NT2/D1 (cell line): ENCODE measurements around the gene SPNS3.

Experiments used
- DNase-seq: peaks from one replicate; pipeline ENCODE4 v3.0.0-alpha.2; 2011; ENCODE audit warnings: low read depth, low spot score
- H3K27me3 ChIP-seq: 2 replicates; pipeline ENCODE4 v1.6.0; 2011; ENCODE audit warnings: mild to moderate bottlenecking; ENCODE audit not compliant: insufficient read length, insufficient read depth
- H3K36me3 ChIP-seq: 2 replicates; pipeline ENCODE4 v1.6.1; 2011; ENCODE audit warnings: mild to moderate bottlenecking, low read length, mixed read lengths; ENCODE audit not compliant: insufficient read depth, insufficient read length
- H3K4me1 ChIP-seq: 2 replicates; pipeline ENCODE4 v1.5.1; 2011; ENCODE audit not compliant: insufficient read depth, insufficient read length
- H3K4me3 ChIP-seq: 2 replicates; pipeline ENCODE4 v1.5.1; 2011; ENCODE audit warnings: low read depth; ENCODE audit not compliant: insufficient read length
- H3K9ac ChIP-seq: 2 replicates; pipeline ENCODE4 v1.6.0; 2011; ENCODE audit warnings: low read depth; ENCODE audit not compliant: insufficient read length
- H3K9me3 ChIP-seq: 2 replicates; pipeline ENCODE4 v1.5.1; 2011; ENCODE audit warnings: mild to moderate bottlenecking, low read length; ENCODE audit not compliant: insufficient read depth
- SUZ12 ChIP-seq: IDR thresholded peaks from 2 replicates; pipeline ENCODE4 v1.6.1; 2011; ENCODE audit not compliant: insufficient read length, insufficient read depth; ENCODE audit errors: extremely low read depth
- YY1 ChIP-seq: IDR thresholded peaks from 2 replicates; pipeline ENCODE4 v1.6.1; 2011; ENCODE audit not compliant: insufficient read length, insufficient read depth
- ZNF274 ChIP-seq: IDR thresholded peaks from 2 replicates; pipeline ENCODE4 v1.6.1; 2011; ENCODE audit warnings: mild to moderate bottlenecking, low read depth, low read length

Gene SPNS3

DNA sequence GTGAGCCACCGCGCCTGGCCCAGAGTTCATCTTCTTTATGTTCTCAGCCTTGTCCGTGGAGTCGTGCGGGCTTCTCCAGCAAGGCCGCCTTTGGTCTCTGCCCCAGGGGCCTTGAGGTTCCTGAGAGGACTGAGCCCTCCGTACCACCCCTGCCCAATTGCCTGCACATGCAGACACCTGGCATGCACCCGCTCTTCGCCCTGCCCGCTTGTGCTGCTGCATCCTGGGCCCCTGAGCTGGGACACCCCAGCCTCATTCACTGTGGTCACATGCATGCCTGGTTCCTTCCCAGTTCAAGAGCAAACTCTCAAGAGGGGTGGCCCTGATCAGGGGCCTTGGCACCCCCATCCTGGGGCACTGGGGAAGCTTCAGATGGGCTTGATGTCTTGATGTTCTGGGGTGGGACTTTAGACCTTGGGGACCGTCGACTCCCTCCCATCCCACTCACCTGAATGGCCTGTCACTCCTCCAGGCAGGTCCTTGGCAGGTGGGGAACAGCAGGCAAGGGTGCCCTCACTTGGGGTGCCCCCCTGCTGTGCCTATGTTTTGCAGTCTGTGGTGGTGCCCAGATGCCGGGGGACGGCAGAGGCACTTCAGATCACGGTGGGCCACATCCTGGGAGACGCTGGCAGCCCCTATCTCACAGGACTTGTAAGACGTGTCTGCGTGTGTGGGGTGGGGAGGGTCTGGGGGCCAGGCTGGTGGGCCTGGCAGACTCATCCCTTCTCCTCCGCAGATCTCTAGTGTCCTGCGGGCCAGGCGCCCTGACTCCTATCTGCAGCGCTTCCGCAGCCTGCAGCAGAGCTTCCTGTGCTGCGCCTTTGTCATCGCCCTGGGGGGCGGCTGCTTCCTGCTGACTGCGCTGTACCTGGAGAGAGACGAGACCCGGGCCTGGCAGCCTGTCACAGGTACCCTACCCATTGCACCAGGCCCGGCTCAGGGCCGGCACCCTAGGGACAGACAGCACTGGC is 52.2 kb downstream of the SPNS3 start:
- TF ChIP-seq SUZ12 = no peak
- TF ChIP-seq YY1 = no peak
- no peak for TF ChIP-seq ZNF274
- DNase-seq = no peak
- H3K4me3 ChIP-seq = no peak overlapping the region

DNA sequence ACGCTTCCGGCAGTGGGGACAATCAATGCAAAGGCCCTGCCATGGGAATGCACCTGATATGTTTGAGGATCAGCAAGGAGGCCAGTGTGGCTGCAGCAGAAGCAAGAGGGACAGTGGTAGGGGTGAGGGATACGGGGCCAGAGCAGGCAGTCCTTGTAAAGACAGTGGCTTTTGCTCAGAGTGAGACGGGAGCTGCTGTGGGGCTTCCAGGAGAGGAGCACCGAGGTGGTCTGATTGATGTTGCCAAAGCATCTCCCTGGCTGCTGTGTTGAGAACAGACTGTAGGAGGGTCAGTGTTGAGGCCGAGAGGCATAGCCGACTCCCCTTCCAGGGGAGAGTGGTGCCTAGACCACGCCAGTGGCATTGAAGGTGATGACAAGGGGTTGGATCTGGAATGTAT is 53.6 kb downstream of the SPNS3 start:
- Histone ChIP-seq H3K27me3 (no peaks in the 10 kb centered on the region), H3K4me1 (peaks cover 5% of the 10 kb centered on the region), H3K9ac (no peak overlapping the region), H3K36me3 (no peaks in the 10 kb centered on the region), H3K4me3 (no peak overlapping the region), H3K9me3 (no peaks in the 10 kb centered on the region)
- DNase-seq = no peak
- TF ChIP-seq ZNF274 = no peak
- no peak for TF ChIP-seq SUZ12
- no peak for TF ChIP-seq YY1

More for the DNA sequence above, 52.2 kb downstream of the SPNS3 start:
- H3K27me3 ChIP-seq = no peaks in the 10 kb centered on the region
- no peak overlapping the region for H3K9ac ChIP-seq
- H3K9me3 ChIP-seq = no peaks in the 10 kb centered on the region
- peaks cover 7% of the 10 kb centered on the region for H3K4me1 ChIP-seq
- H3K36me3 ChIP-seq = no peaks in the 10 kb centered on the region

DNA sequence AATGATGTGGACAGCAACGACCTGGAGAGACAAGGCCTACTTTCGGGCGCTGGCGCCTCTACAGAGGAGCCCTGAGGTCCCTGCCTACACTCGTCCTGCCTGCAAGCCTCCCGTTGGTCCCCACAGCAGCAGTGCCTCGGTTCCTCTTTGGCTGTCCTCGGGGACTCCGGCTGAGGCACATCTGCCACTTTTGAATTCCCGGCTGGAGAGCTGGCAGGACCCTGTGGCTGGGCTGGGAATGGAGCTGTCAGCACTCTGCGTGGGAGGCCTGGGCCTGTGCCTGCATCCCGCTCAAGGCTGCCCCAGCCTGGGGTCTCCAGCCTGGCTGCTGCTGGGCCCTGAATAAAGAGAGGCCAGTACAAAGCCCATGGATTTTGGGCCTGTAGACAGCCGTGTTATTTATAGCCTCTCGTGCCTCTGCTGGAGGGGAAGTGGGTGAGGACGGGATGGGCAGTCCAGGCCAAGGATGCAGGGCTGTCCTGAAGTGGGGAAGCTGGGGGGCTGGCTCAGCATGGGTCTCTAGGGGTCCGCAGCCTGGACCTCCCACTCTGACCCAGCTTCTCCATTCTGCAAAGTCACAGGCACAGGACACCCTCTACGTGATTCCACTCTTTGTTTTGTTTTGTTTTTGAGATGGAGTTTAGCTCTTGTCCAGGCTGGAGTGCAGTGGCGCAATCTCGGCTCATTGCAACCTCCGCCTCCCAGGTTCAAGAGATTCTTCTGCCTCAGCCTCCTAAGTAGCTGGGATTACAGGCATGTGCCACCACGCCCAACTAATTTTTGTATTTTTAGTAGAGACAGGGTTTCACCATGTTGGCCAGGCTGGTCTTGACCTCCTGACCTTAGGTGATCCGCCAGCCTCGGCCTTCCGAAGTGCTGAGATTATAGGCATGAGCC is 54.3 kb downstream of the SPNS3 start:
- Histone ChIP-seq H3K27me3 (no peaks in the 10 kb centered on the region), H3K9ac (no peak overlapping the region), H3K4me1 (peaks cover 5% of the 10 kb centered on the region), H3K4me3 (no peak overlapping the region), H3K9me3 (no peaks in the 10 kb centered on the region), H3K36me3 (no peaks in the 10 kb centered on the region)
- no peak for TF ChIP-seq YY1
- no peak for TF ChIP-seq ZNF274
- no peak for TF ChIP-seq SUZ12
- DNase-seq = no peak

- Histone ChIP-seq H3K27me3 (no peaks in the 10 kb centered on the region), H3K4me1 (peaks cover 3% of the 10 kb centered on the region), H3K4me3 (no peak overlapping the region), H3K36me3 (no peaks in the 10 kb centered on the region), H3K9me3 (no peaks in the 10 kb centered on the region), H3K9ac (no peak overlapping the region)
- TF ChIP-seq ZNF274 (no peak), YY1 (no peak), SUZ12 (no peak)
- no peak for DNase-seq
Measured at GRCh38 chr17:4488989-4489595, 55.4 kb downstream of the SPNS3 start.

DNA sequence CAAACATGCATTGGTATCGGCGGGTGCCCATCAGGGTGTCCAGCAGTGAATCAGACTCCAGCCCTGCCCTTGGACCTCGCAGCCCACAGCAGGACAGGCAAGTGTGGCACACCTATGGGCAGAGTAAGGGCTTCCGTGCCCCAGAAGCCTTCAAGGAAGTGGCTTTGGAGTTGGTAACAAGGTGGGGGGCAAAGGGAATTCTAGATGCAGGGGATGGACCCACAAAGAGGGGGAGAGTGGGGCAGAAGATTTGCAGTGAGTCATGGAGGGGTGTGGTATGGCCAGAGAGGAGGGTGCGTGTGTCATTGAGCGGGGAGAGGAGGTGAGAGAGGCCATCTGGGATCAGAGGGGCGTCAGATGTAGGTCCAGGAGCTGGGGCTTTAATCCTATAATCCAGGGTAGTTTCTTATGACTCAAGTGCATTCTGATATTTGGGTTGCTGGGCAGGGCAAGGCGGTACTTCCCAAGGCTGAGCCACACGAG is 56.4 kb downstream of the SPNS3 start:
- Histone ChIP-seq H3K36me3 (no peaks in the 10 kb centered on the region), H3K4me3 (no peak overlapping the region), H3K4me1 (peaks cover 3% of the 10 kb centered on the region), H3K9me3 (no peaks in the 10 kb centered on the region), H3K27me3 (no peaks in the 10 kb centered on the region), H3K9ac (no peak overlapping the region)
- no peak for TF ChIP-seq YY1
- no peak for TF ChIP-seq ZNF274
- TF ChIP-seq SUZ12 = no peak
- DNase-seq = no peak

GRCh38 chr17:4490637-4491061 is 56.9 kb downstream of the SPNS3 start:
- Histone ChIP-seq H3K36me3 (no peaks in the 10 kb centered on the region), H3K9ac (no peak overlapping the region), H3K27me3 (no peaks in the 10 kb centered on the region), H3K4me3 (no peak overlapping the region), H3K9me3 (no peaks in the 10 kb centered on the region), H3K4me1 (peaks cover 3% of the 10 kb centered on the region)
- TF ChIP-seq ZNF274 (no peak), YY1 (no peak)
- DNase-seq = no peak
